Tibial nerve (tissue), 4 donors: Measurements from ENCODE around the gene GNAQ.

ENCODE experiments used
- CTCF ChIP-seq, 5 experiments: fragments of 200-600 bp in 3 of 5; fragments of 450-650 bp in 2 of 5; sonication (generic) in 3 of 5; IDR thresholded peaks; one replicate each; pipeline ENCODE4 v1.5.1; 2016 to 2019; ENCODE audit warnings: antibody characterized with exemption in 5 of 5, mild to moderate bottlenecking in 3 of 5, moderate library complexity in 2 of 5
- EP300 ChIP-seq, 2 donors: sonication (generic); formaldehyde crosslinking; IDR thresholded peaks; one replicate each; pipeline ENCODE4 v1.6.1; 2017; ENCODE audit warnings: antibody characterized with exemption in 2 of 2, mild to moderate bottlenecking in 1 of 2
- POLR2A ChIP-seq, 2 donors: fragments of 450-650 bp; IDR thresholded peaks; one replicate each; pipeline ENCODE4 v1.6.1; 2017; ENCODE audit warnings: antibody characterized with exemption in 2 of 2, mild to moderate bottlenecking in 2 of 2, moderate library complexity in 2 of 2

- TF ChIP-seq CTCF (IDR thresholded peaks at IDR 0.05) (no peak), EP300 (IDR thresholded peaks at IDR 0.05) (peak in 1 of 2 donors; percentile 10), POLR2A (IDR thresholded peaks at IDR 0.05) (no peak)
These were observed 104.3 kb downstream of the GNAQ start for GRCh38 chr9:77927265-77927664.
